Measurements from ENCODE around the gene ZNF750.

GRCh38 chr17:82861393-82861775 lies 21.6 kb upstream of the ZNF750 start:
- TF ChIP-seq ZXDB (tag by site-specific recombination; IDR thresholded peaks at IDR 0.05) = no peak
- no peak for TF ChIP-seq ZNF548 (tag by site-specific recombination; IDR thresholded peaks at IDR 0.05)
- TF ChIP-seq PRDM10 (tag by site-specific recombination; IDR thresholded peaks at IDR 0.05) = no peak
- no peak for TF ChIP-seq CTCF (tag by site-specific recombination; IDR thresholded peaks at IDR 0.05)

Data from HEK293 (cell line).